Liver (tissue), 9 donors: Measurements from ENCODE around the gene FAM83C. TPM values are rescaled to one million over a fixed set of nuclear protein-coding genes. Genes with fewer than 3 reads are reported as not detected.

Experiments used
- DNase-seq: peaks from one replicate; pipeline ENCODE4 v3.0.0-alpha.2; 2017; ENCODE audit warnings: low spot score
- H3K27ac ChIP-seq, 2 donors: one replicate each; pipeline ENCODE4 v1.7.0; 2013; ENCODE audit warnings: inconsistent platforms in 2 of 2, low read length in 2 of 2, control low read depth in 1 of 2, low read depth in 1 of 2, mild to moderate bottlenecking in 1 of 2
- H3K27me3 ChIP-seq, 4 donors: one replicate each; pipeline versions ENCODE4 v1.6.1 to v1.7.0; 2013; ENCODE audit warnings: low read length in 3 of 4, inconsistent platforms in 1 of 4, mild to moderate bottlenecking in 1 of 4, moderate library complexity in 1 of 4; ENCODE audit not compliant: control insufficient read depth in 4 of 4, insufficient read depth in 4 of 4
- H3K36me3 ChIP-seq, 4 donors: one replicate each; pipeline versions ENCODE4 v1.6.1 to v1.7.0; 2013; ENCODE audit warnings: low read length in 3 of 4, mild to moderate bottlenecking in 3 of 4, low read depth in 1 of 4, moderate library complexity in 1 of 4; ENCODE audit not compliant: control insufficient read depth in 4 of 4, insufficient read depth in 3 of 4
- H3K4me1 ChIP-seq, 4 donors: one replicate each; pipeline versions ENCODE4 v1.6.1 to v1.7.0; 2013; ENCODE audit warnings: low read length in 3 of 4, mild to moderate bottlenecking in 3 of 4, moderate library complexity in 1 of 4; ENCODE audit not compliant: control insufficient read depth in 4 of 4, insufficient read depth in 4 of 4
- H3K4me3 ChIP-seq, 3 donors: one replicate each; pipeline versions ENCODE4 v1.6.1 to v1.7.0; 2013; ENCODE audit warnings: low read length in 3 of 3, control low read depth in 1 of 3, low read depth in 1 of 3, mild to moderate bottlenecking in 1 of 3
- H3K9ac ChIP-seq, 2 donors: one replicate each; pipeline ENCODE4 v1.7.0; 2013; ENCODE audit warnings: low read length in 2 of 2, mild to moderate bottlenecking in 2 of 2, moderate library complexity in 2 of 2, control low read depth in 1 of 2, low read depth in 1 of 2
- H3K9me3 ChIP-seq, 4 donors: one replicate each; pipeline versions ENCODE4 v1.6.1 to v1.7.0; 2013; ENCODE audit warnings: low read length in 3 of 4; ENCODE audit not compliant: control insufficient read depth in 4 of 4
- ATF3 ChIP-seq: IDR thresholded peaks from 2 replicates; pipeline ENCODE4 v1.6.1; 2016; ENCODE audit warnings: antibody characterized with exemption
- CTCF ChIP-seq: fragments of 150-350 bp; IDR thresholded peaks from 2 replicates; pipeline ENCODE4 v1.5.1; 2017; ENCODE audit warnings: improper control_type of control experiment, low read depth, low read length; ENCODE audit not compliant: missing input control
- EGR1 ChIP-seq, 2 donors: IDR thresholded peaks; 2 replicates each; pipeline ENCODE4 v1.6.1; 2016 to 2018; ENCODE audit warnings: antibody characterized with exemption in 2 of 2, low read depth in 2 of 2
- FOXA1 ChIP-seq: IDR thresholded peaks from 2 replicates; pipeline ENCODE4 v1.6.1; 2016; ENCODE audit warnings: antibody characterized with exemption
- FOXA2 ChIP-seq: IDR thresholded peaks from 2 replicates; pipeline ENCODE4 v1.6.1; 2016; ENCODE audit warnings: antibody characterized with exemption
- GABPA ChIP-seq, 2 donors: IDR thresholded peaks in 1 of 2; conservative IDR thresholded peaks in 1 of 2; 2 replicates each; pipeline ENCODE4 v1.6.1; 2016; ENCODE audit warnings: antibody characterized with exemption in 2 of 2, mild to moderate bottlenecking in 1 of 2, moderate library complexity in 1 of 2
- HNF4A ChIP-seq, 2 donors: conservative IDR thresholded peaks; 2 replicates each; pipeline ENCODE4 v1.6.1; 2016; ENCODE audit warnings: antibody characterized with exemption in 2 of 2, mild to moderate bottlenecking in 2 of 2
- HNF4G ChIP-seq: IDR thresholded peaks from 2 replicates; pipeline ENCODE4 v1.6.1; 2016; ENCODE audit warnings: antibody characterized with exemption
- JUND ChIP-seq, 2 donors: IDR thresholded peaks; 2 replicates each; pipeline ENCODE4 v1.6.1; 2016; ENCODE audit warnings: antibody characterized with exemption in 2 of 2
- MAX ChIP-seq: IDR thresholded peaks from 2 replicates; pipeline ENCODE4 v1.6.1; 2016; ENCODE audit warnings: antibody characterized with exemption
- NR2F2 ChIP-seq: IDR thresholded peaks from 2 replicates; pipeline ENCODE4 v1.6.1; 2016; ENCODE audit warnings: antibody characterized with exemption
- RAD21 ChIP-seq, 2 donors: IDR thresholded peaks; 2 replicates each; pipeline ENCODE4 v1.6.1; 2016; ENCODE audit warnings: antibody characterized with exemption in 2 of 2, mild to moderate bottlenecking in 2 of 2
- REST ChIP-seq: IDR thresholded peaks from 2 replicates; pipeline ENCODE4 v1.6.1; 2016; ENCODE audit warnings: antibody characterized with exemption, mild to moderate bottlenecking
- RXRA ChIP-seq, 2 donors: IDR thresholded peaks; 2 replicates each; pipeline ENCODE4 v1.6.1; 2017 to 2018; ENCODE audit warnings: antibody characterized with exemption in 2 of 2, mild to moderate bottlenecking in 1 of 2
- SP1 ChIP-seq: IDR thresholded peaks from 2 replicates; pipeline ENCODE4 v1.6.1; 2018; ENCODE audit warnings: antibody characterized with exemption, mild to moderate bottlenecking
- TAF1 ChIP-seq: conservative IDR thresholded peaks from 2 replicates; pipeline ENCODE4 v1.6.1; 2016; ENCODE audit warnings: antibody characterized with exemption, mild to moderate bottlenecking
- YY1 ChIP-seq: IDR thresholded peaks from 2 replicates; pipeline ENCODE4 v1.6.1; 2016; ENCODE audit warnings: antibody characterized with exemption, mild to moderate bottlenecking
- ZBTB33 ChIP-seq: IDR thresholded peaks from 2 replicates; pipeline ENCODE4 v1.6.1; 2016; ENCODE audit warnings: antibody characterized with exemption
- WGBS: extraction: QIAGEN DNeasy Blood & Tissue Kit; methylation state at CpG from one replicate; pipeline ENCODE4 v1.1.7; 2013; 5-methylcytosine and 5-hydroxymethylcytosine counted together
- polyA plus RNA-seq, 2 donors: library from polyadenylated mRNA; stranded (reverse) in 1 of 2; unstranded in 1 of 2; fragments of 200-250 nt in 1 of 2; fragments of >200 nt in 1 of 2; fragmentation: Nextera tagmentation in 1 of 2; extraction: Ambion mirVana in 1 of 2; gene quantifications; one replicate each; pipeline versions ENCODE4 v1.2.1 to v1.2.3, GENCODE V29; 2013 to 2015
- total RNA-seq, 2 donors: library from RNA; depleted of rRNA; stranded (reverse); fragments of >200 nt; gene quantifications; one replicate each; pipeline ENCODE4 v1.2.3, GENCODE V29; 2014
- donor health status: healthy.
- donor health status: healthy.
- donor health status: healthy.
- donor health status: healthy.
- donor health status: healthy.

Gene FAM83C
- total and polyA plus RNA-seq, 4 donors = 0.05 TPM; not detected in 3

- Histone ChIP-seq H3K27ac (no peak overlapping the region), H3K36me3 (no peaks in the 10 kb centered on the region), H3K9me3 (no peaks in the 10 kb centered on the region), H3K27me3 (no peaks in the 10 kb centered on the region), H3K4me3 (no peak overlapping the region), H3K4me1 (no peaks in the 10 kb centered on the region), H3K9ac (no peak overlapping the region)
- TF ChIP-seq RXRA (IDR thresholded peaks at IDR 0.05) (no peak), ATF3 (no peak), FOXA1 (no peak), YY1 (no peak), HNF4A (conservative IDR thresholded peaks at IDR 0.05) (no peak), TAF1 (no peak), ZBTB33 (no peak), CTCF (no peak), RAD21 (IDR thresholded peaks at IDR 0.05) (no peak), REST (no peak), EGR1 (IDR thresholded peaks at IDR 0.05; ENCODE audit: low read depth in 2 of 2) (no peak), NR2F2 (no peak), HNF4G (no peak), JUND (IDR thresholded peaks at IDR 0.05) (no peak), MAX (no peak), SP1 (no peak), GABPA (IDR thresholded peaks at IDR 0.05 in 1 of 2, conservative IDR thresholded peaks at IDR 0.05 in 1 of 2) (no peak), FOXA2 (no peak)
- DNase-seq = no peak
- whole genome bisulfite sequencing = 95% methylated on average over 12 of the region's 12 CpGs
Measured at GRCh38 chr20:35254448-35254999, 37.7 kb downstream of the FAM83C start.
